Hematopoietic multipotent progenitor cell treated with erythropoietin and hydrocortisone succinate and interleukin-3 and kit ligand, for 15 days (in vitro differentiated cells): Measurements from ENCODE around the gene BTD.
"Not testable (repeated sequence)": the region's sequence is repeated elsewhere in the genome, so short reads cannot be mapped to it uniquely, and the experiment has no call there.

Experiments used
- DNase-seq: peaks from one replicate; pipeline ENCODE4 v3.0.0-alpha.2; 2015; ENCODE audit warnings: low spot score

The BTD gene

GRCh38 chr3:15601399-15602145 is at the start of gene BTD, which contains the start of gene HACL1:
TSS of gene BTD (plus strand) at chr3:15601745. CDS start at chr3:15635440, 33,695 bp downstream.
TSS of gene HACL1 (minus strand) at chr3:15601569. CDS start at chr3:15601463, 106 bp downstream.
- peak; percentile 98 for DNase-seq

- no peak for DNase-seq
These were observed 49.6 kb upstream of the BTD start for GRCh38 chr3:15551902-15552301.

GRCh38 chr3:15553749-15554148 is 47.8 kb upstream of the BTD start:
- DNase-seq, result no peak

GRCh38 chr3:15556512-15556911 is 45.0 kb upstream of the BTD start:
- no peak for DNase-seq

- DNase-seq, result peak; percentile 80
These were observed 44.0 kb upstream of the BTD start for GRCh38 chr3:15557511-15557946.

- DNase-seq, result no peak
These were observed 43.0 kb upstream of the BTD start for GRCh38 chr3:15558581-15558980.

GRCh38 chr3:15562560-15562959 is 39.0 kb upstream of the BTD start:
- DNase-seq, result no peak

- no peak for DNase-seq
These were observed 38.4 kb upstream of the BTD start for GRCh38 chr3:15563190-15563589.

- DNase-seq, result no peak
These were observed 29.4 kb upstream of the BTD start for GRCh38 chr3:15572138-15572537.

- no peak for DNase-seq
These were observed 26.1 kb upstream of the BTD start for GRCh38 chr3:15575446-15575845.

- no peak for DNase-seq
These were observed 25.1 kb upstream of the BTD start for GRCh38 chr3:15576475-15576874.

- DNase-seq, result no peak
These were observed 23.2 kb upstream of the BTD start for GRCh38 chr3:15578289-15578867.

- no peak for DNase-seq
These were observed 22.5 kb upstream of the BTD start for GRCh38 chr3:15579051-15579450.

GRCh38 chr3:15581471-15582394 is 19.8 kb upstream of the BTD start:
- DNase-seq, result no peak

- no peak for DNase-seq
These were observed 16.3 kb upstream of the BTD start for GRCh38 chr3:15585111-15585845.

GRCh38 chr3:15591242-15591641 is 10.3 kb upstream of the BTD start:
- DNase-seq, result no peak

GRCh38 chr3:15591928-15592327 is 9.6 kb upstream of the BTD start:
- no peak for DNase-seq

- DNase-seq, result no peak
These were observed 8.6 kb upstream of the BTD start for GRCh38 chr3:15592968-15593367.

- no peak for DNase-seq
These were observed 5.6 kb upstream of the BTD start for GRCh38 chr3:15595955-15596354.

GRCh38 chr3:15601046-15601398 is 523 bp upstream of the BTD start:
- no peak for DNase-seq

GRCh38 chr3:15602146-15602536 is 596 bp downstream of the BTD start:
- DNase-seq, result no peak

GRCh38 chr3:15602816-15603215 is 1.3 kb downstream of the BTD start:
- not testable (repeated sequence) for DNase-seq
